Measurements from ENCODE around the gene CLSTN2.

GRCh38 chr3:140421884-140422283 lies 486.9 kb downstream of the CLSTN2 start:
- TF ChIP-seq POLR2A (IDR thresholded peaks at IDR 0.05) (no peak), CTCF (IDR thresholded peaks at IDR 0.05) (no peak)

Measured in prostate gland (tissue), 2 donors.